IPS DF 4.7 (cell line): ENCODE results near the gene RETNLB.

ENCODE experiments used
- DNase-seq: peaks from one replicate; pipeline ENCODE4 v3.0.0-alpha.2; 2013; ENCODE audit warnings: low spot score; ENCODE audit errors: extremely low read depth

Gene RETNLB

GRCh38 chr3:108757404-108757982, at the start of gene RETNLB:
Gene RETNLB (minus strand): TSS chr3:108757410. CDS start chr3:108757185, 225 bp downstream.
- no peak for DNase-seq

- DNase-seq, result no peak
Observed at GRCh38 chr3:108806316-108806715, 49.1 kb upstream of the RETNLB start.

- no peak for DNase-seq
Observed at GRCh38 chr3:108804966-108805365, 47.8 kb upstream of the RETNLB start.

- no peak for DNase-seq
Observed at GRCh38 chr3:108804437-108804836, 47.2 kb upstream of the RETNLB start.

- DNase-seq, result no peak
Observed at GRCh38 chr3:108791473-108791872, 34.3 kb upstream of the RETNLB start.

- no peak for DNase-seq
Observed at GRCh38 chr3:108780235-108780634, 23.0 kb upstream of the RETNLB start.

GRCh38 chr3:108779496-108779895, 22.3 kb upstream of the RETNLB start:
- DNase-seq, result no peak

- DNase-seq, result no peak
Observed at GRCh38 chr3:108775649-108776048, 18.4 kb upstream of the RETNLB start.

- DNase-seq, result no peak
Observed at GRCh38 chr3:108767253-108767652, 10.0 kb upstream of the RETNLB start.

- no peak for DNase-seq
Observed at GRCh38 chr3:108755686-108756085, 1.5 kb downstream of the RETNLB start.

- no peak for DNase-seq
Observed at GRCh38 chr3:108744762-108745161, 12.4 kb downstream of the RETNLB start.

- no peak for DNase-seq
Observed at GRCh38 chr3:108742929-108743328, 14.3 kb downstream of the RETNLB start.

- no peak for DNase-seq
Observed at GRCh38 chr3:108736821-108737220, 20.4 kb downstream of the RETNLB start.

- no peak for DNase-seq
Observed at GRCh38 chr3:108728934-108729333, 28.3 kb downstream of the RETNLB start.

GRCh38 chr3:108728105-108728504, 29.1 kb downstream of the RETNLB start:
- no peak for DNase-seq

- no peak for DNase-seq
Observed at GRCh38 chr3:108724101-108724500, 33.1 kb downstream of the RETNLB start.

- DNase-seq, result no peak
Observed at GRCh38 chr3:108722724-108723123, 34.5 kb downstream of the RETNLB start.

GRCh38 chr3:108719178-108719806, 37.9 kb downstream of the RETNLB start:
- DNase-seq, result no peak

- no peak for DNase-seq
Observed at GRCh38 chr3:108718454-108718853, 38.8 kb downstream of the RETNLB start.

- DNase-seq, result no peak
Observed at GRCh38 chr3:108713816-108714215, 43.4 kb downstream of the RETNLB start.

GRCh38 chr3:108713009-108713516, 44.1 kb downstream of the RETNLB start:
- no peak for DNase-seq
